ENCODE results near the gene TMEM59.
"Not testable (repeated sequence)": the region's sequence is repeated elsewhere in the genome, so short reads cannot be mapped to it uniquely, and the experiment has no call there.

TMEM59 gene

GRCh38 chr1:54053745-54054437 is 887 bp upstream of the TMEM59 start:
- Histone ChIP-seq H3K9me3 (ENCODE audit: control insufficient read depth in 1 of 2, low read length in 2 of 2) (no peaks in the 10 kb centered on the region), H3K27ac (ENCODE audit: low read depth, low read length) (peak overlapping the region; percentile 95)

GRCh38 chr1:54052431-54052933 is 522 bp downstream of the TMEM59 start:
- Histone ChIP-seq H3K27ac (ENCODE audit: low read depth, low read length) (peak overlapping the region; percentile 95), H3K9me3 (ENCODE audit: control insufficient read depth in 1 of 2, low read length in 2 of 2) (no peaks in the 10 kb centered on the region), H3K27me3 (ENCODE audit: control insufficient read depth in 1 of 2, insufficient read depth in 2 of 2, low read length in 2 of 2) (no peaks in the 10 kb centered on the region), H3K36me3 (ENCODE audit: control insufficient read depth in 1 of 2, insufficient read depth in 2 of 2, low read length in 2 of 2) (no peaks in the 10 kb centered on the region), H3K9ac (ENCODE audit: low read depth in 1 of 2, low read length in 2 of 2) (peak overlapping the region; percentile 94 to 96), H3K4me1 (ENCODE audit: control insufficient read depth in 1 of 2, insufficient read depth in 2 of 2, low read length in 2 of 2) (peaks cover 22 to 34% of the 10 kb centered on the region in 2 donors), H3K4me3 (ENCODE audit: low read depth in 1 of 2, low read length in 2 of 2) (peak overlapping the region; percentile 94 to 99)

More at GRCh38 chr1:54053745-54054437, 887 bp upstream of the TMEM59 start:
- Histone ChIP-seq H3K4me3 (ENCODE audit: low read depth in 1 of 2, low read length in 2 of 2) (peak overlapping the region; percentile 94 to 99), H3K27me3 (ENCODE audit: control insufficient read depth in 1 of 2, insufficient read depth in 2 of 2, low read length in 2 of 2) (no peaks in the 10 kb centered on the region), H3K9ac (ENCODE audit: low read depth in 1 of 2, low read length in 2 of 2) (peak overlapping the region; percentile 86 to 87), H3K36me3 (ENCODE audit: control insufficient read depth in 1 of 2, insufficient read depth in 2 of 2, low read length in 2 of 2) (no peaks in the 10 kb centered on the region), H3K4me1 (ENCODE audit: control insufficient read depth in 1 of 2, insufficient read depth in 2 of 2, low read length in 2 of 2) (peaks cover 8 to 27% of the 10 kb centered on the region in 2 donors)

- Histone ChIP-seq H3K4me1 (ENCODE audit: control insufficient read depth in 1 of 2, insufficient read depth in 2 of 2, low read length in 2 of 2) (peaks cover 23 to 34% of the 10 kb centered on the region in 2 donors), H3K9me3 (ENCODE audit: control insufficient read depth in 1 of 2, low read length in 2 of 2) (no peaks in the 10 kb centered on the region), H3K36me3 (ENCODE audit: control insufficient read depth in 1 of 2, insufficient read depth in 2 of 2, low read length in 2 of 2) (peaks cover 0 to 3% of the 10 kb centered on the region in 2 donors), H3K4me3 (ENCODE audit: low read depth in 1 of 2, low read length in 2 of 2) (peak overlapping the region; percentile 94 to 99), H3K27me3 (ENCODE audit: control insufficient read depth in 1 of 2, insufficient read depth in 2 of 2, low read length in 2 of 2) (no peaks in the 10 kb centered on the region), H3K9ac (ENCODE audit: low read depth in 1 of 2, low read length in 2 of 2) (peak overlapping the region; percentile 94 to 96), H3K27ac (ENCODE audit: low read depth, low read length) (peak overlapping the region; percentile 95)
These were observed 1.0 kb downstream of the TMEM59 start for GRCh38 chr1:54051933-54052430.

DNA sequence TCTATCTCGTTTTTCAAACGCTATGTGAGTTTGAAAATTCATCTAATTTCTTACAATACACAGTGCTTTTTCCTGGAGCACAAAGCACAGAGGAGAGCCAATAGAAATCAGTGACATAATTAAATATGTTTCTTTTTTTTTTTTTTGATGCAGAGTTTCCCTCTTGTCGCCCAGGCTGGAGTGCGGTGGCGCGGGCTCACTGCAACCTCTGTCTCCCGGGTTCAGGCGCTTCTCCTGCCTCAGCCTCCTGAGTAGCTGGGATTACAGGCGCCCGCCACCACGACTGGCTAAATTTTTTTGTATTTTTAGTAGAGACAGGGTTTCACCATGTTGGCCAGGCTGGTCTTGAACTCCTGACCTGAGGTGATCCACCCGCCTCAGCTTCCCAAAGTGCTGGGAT is 2.6 kb downstream of the TMEM59 start:
- not testable (repeated sequence) for H3K27me3 ChIP-seq (ENCODE audit: control insufficient read depth in 1 of 2, insufficient read depth in 2 of 2, low read length in 2 of 2); H3K9me3 ChIP-seq (ENCODE audit: control insufficient read depth in 1 of 2, low read length in 2 of 2)

GRCh38 chr1:54047384-54048305 is 5.4 kb downstream of the TMEM59 start:
- Histone ChIP-seq H3K4me1 (ENCODE audit: control insufficient read depth in 1 of 2, insufficient read depth in 2 of 2, low read length in 2 of 2) (peaks cover 17 to 26% of the 10 kb centered on the region in 2 donors), H3K27me3 (ENCODE audit: control insufficient read depth in 1 of 2, insufficient read depth in 2 of 2, low read length in 2 of 2) (no peaks in the 10 kb centered on the region), H3K27ac (ENCODE audit: low read depth, low read length) (no peak overlapping the region), H3K4me3 (ENCODE audit: low read depth in 1 of 2, low read length in 2 of 2) (no peak overlapping the region), H3K9me3 (ENCODE audit: control insufficient read depth in 1 of 2, low read length in 2 of 2) (no peaks in the 10 kb centered on the region), H3K9ac (ENCODE audit: low read depth in 1 of 2, low read length in 2 of 2) (no peak overlapping the region), H3K36me3 (ENCODE audit: control insufficient read depth in 1 of 2, insufficient read depth in 2 of 2, low read length in 2 of 2) (peaks cover 1 to 15% of the 10 kb centered on the region in 2 donors)

More for the DNA sequence above, 2.6 kb downstream of the TMEM59 start:
- H3K9ac ChIP-seq (ENCODE audit: low read depth in 1 of 2, low read length in 2 of 2); H3K27ac ChIP-seq (ENCODE audit: low read depth, low read length); H3K4me3 ChIP-seq (ENCODE audit: low read depth in 1 of 2, low read length in 2 of 2); H3K36me3 ChIP-seq (ENCODE audit: control insufficient read depth in 1 of 2, insufficient read depth in 2 of 2, low read length in 2 of 2): not testable (repeated sequence)
- H3K4me1 ChIP-seq (ENCODE audit: control insufficient read depth in 1 of 2, insufficient read depth in 2 of 2, low read length in 2 of 2): peaks cover 23 to 34% of the 10 kb centered on the region in 2 donors

GRCh38 chr1:54046671-54047383 is 6.2 kb downstream of the TMEM59 start:
- Histone ChIP-seq H3K36me3 (ENCODE audit: control insufficient read depth in 1 of 2, insufficient read depth in 2 of 2, low read length in 2 of 2) (peaks cover 8 to 21% of the 10 kb centered on the region in 2 donors), H3K9ac (ENCODE audit: low read depth in 1 of 2, low read length in 2 of 2) (no peak overlapping the region), H3K27me3 (ENCODE audit: control insufficient read depth in 1 of 2, insufficient read depth in 2 of 2, low read length in 2 of 2) (no peaks in the 10 kb centered on the region), H3K27ac (ENCODE audit: low read depth, low read length) (no peak overlapping the region), H3K4me3 (ENCODE audit: low read depth in 1 of 2, low read length in 2 of 2) (no peak overlapping the region), H3K4me1 (ENCODE audit: control insufficient read depth in 1 of 2, insufficient read depth in 2 of 2, low read length in 2 of 2) (peaks cover 17 to 21% of the 10 kb centered on the region in 2 donors), H3K9me3 (ENCODE audit: control insufficient read depth in 1 of 2, low read length in 2 of 2) (no peaks in the 10 kb centered on the region)

DNA sequence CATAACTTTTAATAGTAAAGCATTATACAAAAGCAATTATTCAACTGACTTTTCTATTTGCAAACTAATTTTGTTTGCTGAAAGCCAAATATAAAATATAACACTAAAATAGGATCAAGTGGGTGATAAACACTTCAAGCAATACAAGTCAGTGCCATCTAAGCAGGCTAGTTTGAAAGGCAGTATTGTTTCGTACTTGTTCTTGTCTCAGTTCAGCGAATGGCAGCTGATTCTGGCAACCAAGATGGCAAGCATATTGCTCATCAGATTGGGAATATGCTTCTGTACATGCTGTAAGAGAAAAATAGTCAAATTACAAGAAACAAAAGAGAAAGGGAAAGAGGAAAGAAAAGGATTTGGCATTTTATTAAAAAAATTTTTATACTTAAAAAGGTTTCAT is 7.5 kb downstream of the TMEM59 start:
- Histone ChIP-seq H3K27me3 (ENCODE audit: control insufficient read depth in 1 of 2, insufficient read depth in 2 of 2, low read length in 2 of 2) (no peaks in the 10 kb centered on the region), H3K9ac (ENCODE audit: low read depth in 1 of 2, low read length in 2 of 2) (no peak overlapping the region), H3K27ac (ENCODE audit: low read depth, low read length) (no peak overlapping the region), H3K36me3 (ENCODE audit: control insufficient read depth in 1 of 2, insufficient read depth in 2 of 2, low read length in 2 of 2) (peaks cover 20 to 29% of the 10 kb centered on the region in 2 donors), H3K4me1 (ENCODE audit: control insufficient read depth in 1 of 2, insufficient read depth in 2 of 2, low read length in 2 of 2) (peaks cover 11 to 17% of the 10 kb centered on the region in 2 donors), H3K4me3 (ENCODE audit: low read depth in 1 of 2, low read length in 2 of 2) (no peak overlapping the region), H3K9me3 (ENCODE audit: control insufficient read depth in 1 of 2, low read length in 2 of 2) (no peaks in the 10 kb centered on the region)

- no peak overlapping the region for H3K9ac ChIP-seq (ENCODE audit: low read depth in 1 of 2, low read length in 2 of 2)
- H3K36me3 ChIP-seq (ENCODE audit: control insufficient read depth in 1 of 2, insufficient read depth in 2 of 2, low read length in 2 of 2): peaks cover 34 to 47% of the 10 kb centered on the region in 2 donors
- no peak overlapping the region for H3K27ac ChIP-seq (ENCODE audit: low read depth, low read length)
These were observed 11.2 kb downstream of the TMEM59 start for GRCh38 chr1:54041806-54042205.

GRCh38 chr1:54037476-54037875 is 15.5 kb downstream of the TMEM59 start:
- H3K27me3 ChIP-seq (ENCODE audit: control insufficient read depth in 1 of 2, insufficient read depth in 2 of 2, low read length in 2 of 2): no peaks in the 10 kb centered on the region
- no peaks in the 10 kb centered on the region for H3K9me3 ChIP-seq (ENCODE audit: control insufficient read depth in 1 of 2, low read length in 2 of 2)
- H3K27ac ChIP-seq (ENCODE audit: low read depth, low read length): no peak overlapping the region
- peaks cover 34 to 87% of the 10 kb centered on the region in 2 donors for H3K36me3 ChIP-seq (ENCODE audit: control insufficient read depth in 1 of 2, insufficient read depth in 2 of 2, low read length in 2 of 2)
- no peak overlapping the region for H3K9ac ChIP-seq (ENCODE audit: low read depth in 1 of 2, low read length in 2 of 2)
- no peaks in the 10 kb centered on the region for H3K4me1 ChIP-seq (ENCODE audit: control insufficient read depth in 1 of 2, insufficient read depth in 2 of 2, low read length in 2 of 2)
- H3K4me3 ChIP-seq (ENCODE audit: low read depth in 1 of 2, low read length in 2 of 2): no peak overlapping the region

More at GRCh38 chr1:54041806-54042205, 11.2 kb downstream of the TMEM59 start:
- Histone ChIP-seq H3K4me1 (ENCODE audit: control insufficient read depth in 1 of 2, insufficient read depth in 2 of 2, low read length in 2 of 2) (no peaks in the 10 kb centered on the region), H3K27me3 (ENCODE audit: control insufficient read depth in 1 of 2, insufficient read depth in 2 of 2, low read length in 2 of 2) (no peaks in the 10 kb centered on the region), H3K9me3 (ENCODE audit: control insufficient read depth in 1 of 2, low read length in 2 of 2) (no peaks in the 10 kb centered on the region), H3K4me3 (ENCODE audit: low read depth in 1 of 2, low read length in 2 of 2) (no peak overlapping the region)

All from duodenal mucosa (tissue), 2 donors.